ENCODE results near the gene RIC1. TPM values are rescaled to one million over a fixed set of nuclear protein-coding genes. Genes with fewer than 3 reads are reported as not detected.
A peak's percentile ranks its signal among the peaks of the same experiment; 100 is the strongest.

The RIC1 gene
- total and polyA plus RNA-seq, 8 donors = 21.5 to 32.9 (median 30.7) TPM

GRCh38 chr9:5612185-5612530 lies 16.7 kb upstream of the RIC1 start:
- H3K27me3 ChIP-seq = no peaks in the 10 kb centered on the region
- no peak for ATAC-seq
- intact Hi-C loops (cut with DNase I) = no loop called here
- no peaks in the 10 kb centered on the region for H3K36me3 ChIP-seq
- DNase-seq = no peak
- H3K27ac ChIP-seq = no peak overlapping the region
- no peak overlapping the region for H3K4me3 ChIP-seq
- no peaks in the 10 kb centered on the region for H3K9me3 ChIP-seq
- peaks cover 0 to 14% of the 10 kb centered on the region in 2 donors for H3K4me1 ChIP-seq
- TF ChIP-seq CTCF (IDR thresholded peaks at IDR 0.05) = no peak

GRCh38 chr9:5614192-5614591 lies 14.7 kb upstream of the RIC1 start:
- no peak for TF ChIP-seq CTCF (IDR thresholded peaks at IDR 0.05)
- intact Hi-C loops (cut with DNase I) = no loop called here
- Histone ChIP-seq H3K36me3 (no peaks in the 10 kb centered on the region), H3K4me1 (peaks cover 0 to 10% of the 10 kb centered on the region in 2 donors), H3K27ac (no peak overlapping the region), H3K9me3 (no peaks in the 10 kb centered on the region), H3K27me3 (no peaks in the 10 kb centered on the region), H3K4me3 (no peak overlapping the region)
- ATAC-seq (no peak), DNase-seq (no peak)

GRCh38 chr9:5614985-5615384 lies 13.9 kb upstream of the RIC1 start:
- no peak overlapping the region for H3K27ac ChIP-seq
- no peak for ATAC-seq
- DNase-seq = no peak
- peaks cover 0 to 5% of the 10 kb centered on the region in 2 donors for H3K4me1 ChIP-seq
- no peak for TF ChIP-seq CTCF (IDR thresholded peaks at IDR 0.05)
- intact Hi-C loops (cut with DNase I) = no loop called here
- H3K27me3 ChIP-seq = no peaks in the 10 kb centered on the region
- no peaks in the 10 kb centered on the region for H3K36me3 ChIP-seq
- H3K9me3 ChIP-seq = no peaks in the 10 kb centered on the region
- no peak overlapping the region for H3K4me3 ChIP-seq

GRCh38 chr9:5617749-5618148 lies 11.2 kb upstream of the RIC1 start:
- Histone ChIP-seq H3K36me3 (no peaks in the 10 kb centered on the region), H3K27me3 (no peaks in the 10 kb centered on the region), H3K4me3 (no peak overlapping the region), H3K9me3 (no peaks in the 10 kb centered on the region), H3K27ac (no peak overlapping the region), H3K4me1 (peaks cover 8 to 24% of the 10 kb centered on the region in 2 donors)
- DNase-seq (no peak), ATAC-seq (peak; percentile 27)
- no peak for TF ChIP-seq CTCF (IDR thresholded peaks at IDR 0.05)
- intact Hi-C loops (cut with DNase I) = no loop called here

GRCh38 chr9:5620494-5620893 lies 8.4 kb upstream of the RIC1 start:
- H3K4me1 ChIP-seq = peaks cover 8 to 41% of the 10 kb centered on the region in 2 donors
- H3K4me3 ChIP-seq = no peak overlapping the region
- DNase-seq (no peak), ATAC-seq (no peak)
- H3K27me3 ChIP-seq = no peaks in the 10 kb centered on the region
- intact Hi-C loops (cut with DNase I) = no loop called here
- H3K36me3 ChIP-seq = no peaks in the 10 kb centered on the region
- no peak for TF ChIP-seq CTCF (IDR thresholded peaks at IDR 0.05)
- H3K27ac ChIP-seq = no peak overlapping the region
- no peaks in the 10 kb centered on the region for H3K9me3 ChIP-seq

Data from left lung (tissue), 10 donors.